Measurements from ENCODE around the gene S100A12.

DNA sequence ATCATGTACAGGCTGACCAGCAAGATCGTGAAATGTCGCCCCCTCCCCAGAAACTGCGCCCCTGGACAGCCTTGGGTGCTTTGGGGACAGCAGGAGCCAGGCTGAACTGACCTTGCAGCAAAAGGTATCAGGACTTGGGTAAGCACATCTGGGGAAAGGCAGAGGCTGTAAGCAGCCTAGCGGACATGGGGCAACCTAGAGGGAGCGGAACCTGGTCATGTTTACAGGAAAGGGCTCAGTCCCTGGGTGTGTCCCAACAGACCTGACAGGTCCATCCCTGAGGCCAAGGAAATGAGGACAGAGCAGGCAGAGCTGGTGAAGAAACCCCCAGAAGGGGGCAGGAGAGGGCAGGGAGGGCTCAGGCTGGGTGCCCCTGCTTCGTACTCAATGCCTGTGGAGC, 18.5 kb upstream of the S100A12 start:
- TF ChIP-seq POLR2AphosphoS5 (IDR thresholded peaks at IDR 0.05; ENCODE audit: low read depth) (no peak), GABPA (IDR thresholded peaks at IDR 0.05; ENCODE audit: low read depth) (no peak)
- TF ChIP-seq, protein P1, sequence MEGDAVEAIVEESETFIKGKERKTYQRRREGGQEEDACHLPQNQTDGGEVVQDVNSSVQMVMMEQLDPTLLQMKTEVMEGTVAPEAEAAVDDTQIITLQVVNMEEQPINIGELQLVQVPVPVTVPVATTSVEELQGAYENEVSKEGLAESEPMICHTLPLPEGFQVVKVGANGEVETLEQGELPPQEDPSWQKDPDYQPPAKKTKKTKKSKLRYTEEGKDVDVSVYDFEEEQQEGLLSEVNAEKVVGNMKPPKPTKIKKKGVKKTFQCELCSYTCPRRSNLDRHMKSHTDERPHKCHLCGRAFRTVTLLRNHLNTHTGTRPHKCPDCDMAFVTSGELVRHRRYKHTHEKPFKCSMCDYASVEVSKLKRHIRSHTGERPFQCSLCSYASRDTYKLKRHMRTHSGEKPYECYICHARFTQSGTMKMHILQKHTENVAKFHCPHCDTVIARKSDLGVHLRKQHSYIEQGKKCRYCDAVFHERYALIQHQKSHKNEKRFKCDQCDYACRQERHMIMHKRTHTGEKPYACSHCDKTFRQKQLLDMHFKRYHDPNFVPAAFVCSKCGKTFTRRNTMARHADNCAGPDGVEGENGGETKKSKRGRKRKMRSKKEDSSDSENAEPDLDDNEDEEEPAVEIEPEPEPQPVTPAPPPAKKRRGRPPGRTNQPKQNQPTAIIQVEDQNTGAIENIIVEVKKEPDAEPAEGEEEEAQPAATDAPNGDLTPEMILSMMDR (IDR thresholded peaks at IDR 0.05; ENCODE audit: insufficient read depth, low read length) = no peak

All from HL-60 (cell line).